ENCODE measurements around the gene L3MBTL3.
"Not testable (repeated sequence)": the region's sequence is repeated elsewhere in the genome, so short reads cannot be mapped to it uniquely, and the experiment has no call there.

Gene L3MBTL3

GRCh38 chr6:130161683-130162404, 143.5 kb downstream of the L3MBTL3 start:
- no peaks in the 10 kb centered on the region for H3K4me1 ChIP-seq (ENCODE audit: control insufficient read depth, insufficient read depth, low read length, poor library complexity, severe bottlenecking)
- DNase-seq, result no peak

GRCh38 chr6:130162421-130162820, 144.0 kb downstream of the L3MBTL3 start:
- H3K4me1 ChIP-seq (ENCODE audit: control insufficient read depth, insufficient read depth, low read length, poor library complexity, severe bottlenecking), result no peaks in the 10 kb centered on the region
- H3K27ac ChIP-seq (ENCODE audit: insufficient read depth, low read length, poor library complexity, severe bottlenecking), result no peak overlapping the region
- no peak for DNase-seq
- no peaks in the 10 kb centered on the region for H3K27me3 ChIP-seq (replicated peaks; ENCODE audit: control insufficient read depth, insufficient read depth, low read length, poor library complexity, severe bottlenecking)
- peaks cover 8% of the 10 kb centered on the region for H3K36me3 ChIP-seq (ENCODE audit: control insufficient read depth, insufficient read depth, low read length)
- H3K9me3 ChIP-seq (ENCODE audit: control insufficient read depth, low read length), result no peaks in the 10 kb centered on the region
- no peak overlapping the region for H3K4me3 ChIP-seq (ENCODE audit: insufficient read depth, low read depth, low read length, poor library complexity, severe bottlenecking)

More at GRCh38 chr6:130161683-130162404, 143.5 kb downstream of the L3MBTL3 start:
- H3K27ac ChIP-seq (ENCODE audit: insufficient read depth, low read length, poor library complexity, severe bottlenecking), result no peak overlapping the region
- H3K36me3 ChIP-seq (ENCODE audit: control insufficient read depth, insufficient read depth, low read length), result peaks cover 8% of the 10 kb centered on the region
- H3K4me3 ChIP-seq (ENCODE audit: insufficient read depth, low read depth, low read length, poor library complexity, severe bottlenecking), result no peak overlapping the region
- H3K27me3 ChIP-seq (replicated peaks; ENCODE audit: control insufficient read depth, insufficient read depth, low read length, poor library complexity, severe bottlenecking), result no peaks in the 10 kb centered on the region
- H3K9me3 ChIP-seq (ENCODE audit: control insufficient read depth, low read length), result no peaks in the 10 kb centered on the region

GRCh38 chr6:130163266-130163665, 144.9 kb downstream of the L3MBTL3 start:
- Histone ChIP-seq H3K4me3 (ENCODE audit: insufficient read depth, low read depth, low read length, poor library complexity, severe bottlenecking) (no peak overlapping the region), H3K4me1 (ENCODE audit: control insufficient read depth, insufficient read depth, low read length, poor library complexity, severe bottlenecking) (no peaks in the 10 kb centered on the region), H3K27me3 (replicated peaks; ENCODE audit: control insufficient read depth, insufficient read depth, low read length, poor library complexity, severe bottlenecking) (no peaks in the 10 kb centered on the region), H3K36me3 (ENCODE audit: control insufficient read depth, insufficient read depth, low read length) (peaks cover 8% of the 10 kb centered on the region), H3K27ac (ENCODE audit: insufficient read depth, low read length, poor library complexity, severe bottlenecking) (no peak overlapping the region), H3K9me3 (ENCODE audit: control insufficient read depth, low read length) (no peaks in the 10 kb centered on the region)
- no peak for DNase-seq

- H3K4me1 ChIP-seq (ENCODE audit: control insufficient read depth, insufficient read depth, low read length, poor library complexity, severe bottlenecking), result no peaks in the 10 kb centered on the region
- H3K4me3 ChIP-seq (ENCODE audit: insufficient read depth, low read depth, low read length, poor library complexity, severe bottlenecking), result no peak overlapping the region
- no peak overlapping the region for H3K27ac ChIP-seq (ENCODE audit: insufficient read depth, low read length, poor library complexity, severe bottlenecking)
- DNase-seq, result no peak
- H3K27me3 ChIP-seq (replicated peaks; ENCODE audit: control insufficient read depth, insufficient read depth, low read length, poor library complexity, severe bottlenecking), result no peaks in the 10 kb centered on the region
- H3K36me3 ChIP-seq (ENCODE audit: control insufficient read depth, insufficient read depth, low read length), result peaks cover 8% of the 10 kb centered on the region
- H3K9me3 ChIP-seq (ENCODE audit: control insufficient read depth, low read length), result no peaks in the 10 kb centered on the region
Observed at GRCh38 chr6:130164251-130164650, 145.9 kb downstream of the L3MBTL3 start.

- no peak for DNase-seq
- Histone ChIP-seq H3K9me3 (ENCODE audit: control insufficient read depth, low read length) (no peaks in the 10 kb centered on the region), H3K27ac (ENCODE audit: insufficient read depth, low read length, poor library complexity, severe bottlenecking) (no peak overlapping the region), H3K4me1 (ENCODE audit: control insufficient read depth, insufficient read depth, low read length, poor library complexity, severe bottlenecking) (no peaks in the 10 kb centered on the region), H3K27me3 (replicated peaks; ENCODE audit: control insufficient read depth, insufficient read depth, low read length, poor library complexity, severe bottlenecking) (no peaks in the 10 kb centered on the region), H3K36me3 (ENCODE audit: control insufficient read depth, insufficient read depth, low read length) (peaks cover 8% of the 10 kb centered on the region), H3K4me3 (ENCODE audit: insufficient read depth, low read depth, low read length, poor library complexity, severe bottlenecking) (no peak overlapping the region)
Observed at GRCh38 chr6:130167655-130168054, 149.3 kb downstream of the L3MBTL3 start.

GRCh38 chr6:130170160-130170559, 151.8 kb downstream of the L3MBTL3 start:
- not testable (repeated sequence) for H3K4me1 ChIP-seq (ENCODE audit: control insufficient read depth, insufficient read depth, low read length, poor library complexity, severe bottlenecking); H3K27ac ChIP-seq (ENCODE audit: insufficient read depth, low read length, poor library complexity, severe bottlenecking); H3K36me3 ChIP-seq (ENCODE audit: control insufficient read depth, insufficient read depth, low read length); H3K4me3 ChIP-seq (ENCODE audit: insufficient read depth, low read depth, low read length, poor library complexity, severe bottlenecking); H3K27me3 ChIP-seq (replicated peaks; ENCODE audit: control insufficient read depth, insufficient read depth, low read length, poor library complexity, severe bottlenecking); DNase-seq; H3K9me3 ChIP-seq (ENCODE audit: control insufficient read depth, low read length)

GRCh38 chr6:130173377-130174004, 155.1 kb downstream of the L3MBTL3 start:
- H3K36me3 ChIP-seq (ENCODE audit: control insufficient read depth, insufficient read depth, low read length); H3K4me1 ChIP-seq (ENCODE audit: control insufficient read depth, insufficient read depth, low read length, poor library complexity, severe bottlenecking); H3K27me3 ChIP-seq (replicated peaks; ENCODE audit: control insufficient read depth, insufficient read depth, low read length, poor library complexity, severe bottlenecking); H3K27ac ChIP-seq (ENCODE audit: insufficient read depth, low read length, poor library complexity, severe bottlenecking); H3K4me3 ChIP-seq (ENCODE audit: insufficient read depth, low read depth, low read length, poor library complexity, severe bottlenecking); DNase-seq; H3K9me3 ChIP-seq (ENCODE audit: control insufficient read depth, low read length): not testable (repeated sequence)

GRCh38 chr6:130176378-130176777, 158.0 kb downstream of the L3MBTL3 start:
- no peaks in the 10 kb centered on the region for H3K4me1 ChIP-seq (ENCODE audit: control insufficient read depth, insufficient read depth, low read length, poor library complexity, severe bottlenecking)
- H3K4me3 ChIP-seq (ENCODE audit: insufficient read depth, low read depth, low read length, poor library complexity, severe bottlenecking), result no peak overlapping the region
- DNase-seq, result no peak
- no peaks in the 10 kb centered on the region for H3K27me3 ChIP-seq (replicated peaks; ENCODE audit: control insufficient read depth, insufficient read depth, low read length, poor library complexity, severe bottlenecking)
- H3K27ac ChIP-seq (ENCODE audit: insufficient read depth, low read length, poor library complexity, severe bottlenecking), result no peak overlapping the region
- peaks cover 9% of the 10 kb centered on the region for H3K36me3 ChIP-seq (ENCODE audit: control insufficient read depth, insufficient read depth, low read length)
- H3K9me3 ChIP-seq (ENCODE audit: control insufficient read depth, low read length), result no peaks in the 10 kb centered on the region

- Histone ChIP-seq H3K9me3 (ENCODE audit: control insufficient read depth, low read length) (no peaks in the 10 kb centered on the region), H3K27me3 (replicated peaks; ENCODE audit: control insufficient read depth, insufficient read depth, low read length, poor library complexity, severe bottlenecking) (no peaks in the 10 kb centered on the region), H3K4me1 (ENCODE audit: control insufficient read depth, insufficient read depth, low read length, poor library complexity, severe bottlenecking) (no peaks in the 10 kb centered on the region), H3K27ac (ENCODE audit: insufficient read depth, low read length, poor library complexity, severe bottlenecking) (no peak overlapping the region), H3K36me3 (ENCODE audit: control insufficient read depth, insufficient read depth, low read length) (peaks cover 6% of the 10 kb centered on the region), H3K4me3 (ENCODE audit: insufficient read depth, low read depth, low read length, poor library complexity, severe bottlenecking) (no peak overlapping the region)
- no peak for DNase-seq
Observed at GRCh38 chr6:130178692-130179091, 160.3 kb downstream of the L3MBTL3 start.

GRCh38 chr6:130182466-130182865, 164.1 kb downstream of the L3MBTL3 start:
- DNase-seq, result no peak
- H3K27me3 ChIP-seq (replicated peaks; ENCODE audit: control insufficient read depth, insufficient read depth, low read length, poor library complexity, severe bottlenecking), result no peaks in the 10 kb centered on the region
- no peaks in the 10 kb centered on the region for H3K36me3 ChIP-seq (ENCODE audit: control insufficient read depth, insufficient read depth, low read length)
- H3K9me3 ChIP-seq (ENCODE audit: control insufficient read depth, low read length), result no peaks in the 10 kb centered on the region
- no peak overlapping the region for H3K27ac ChIP-seq (ENCODE audit: insufficient read depth, low read length, poor library complexity, severe bottlenecking)
- H3K4me3 ChIP-seq (ENCODE audit: insufficient read depth, low read depth, low read length, poor library complexity, severe bottlenecking), result no peak overlapping the region
- H3K4me1 ChIP-seq (ENCODE audit: control insufficient read depth, insufficient read depth, low read length, poor library complexity, severe bottlenecking), result peaks cover 7% of the 10 kb centered on the region

Data from effector memory CD4-positive, alpha-beta T cell (primary cell).